Hepatic stellate cell (primary cell): ENCODE measurements around the gene UBR1.
"Not testable (repeated sequence)": the region's sequence is repeated elsewhere in the genome, so short reads cannot be mapped to it uniquely, and the experiment has no call there.

Source experiments
- DNase-seq: peaks from one replicate; pipeline ENCODE4 v3.0.0; 2011; ENCODE audit warnings: low spot score

The UBR1 gene

DNA sequence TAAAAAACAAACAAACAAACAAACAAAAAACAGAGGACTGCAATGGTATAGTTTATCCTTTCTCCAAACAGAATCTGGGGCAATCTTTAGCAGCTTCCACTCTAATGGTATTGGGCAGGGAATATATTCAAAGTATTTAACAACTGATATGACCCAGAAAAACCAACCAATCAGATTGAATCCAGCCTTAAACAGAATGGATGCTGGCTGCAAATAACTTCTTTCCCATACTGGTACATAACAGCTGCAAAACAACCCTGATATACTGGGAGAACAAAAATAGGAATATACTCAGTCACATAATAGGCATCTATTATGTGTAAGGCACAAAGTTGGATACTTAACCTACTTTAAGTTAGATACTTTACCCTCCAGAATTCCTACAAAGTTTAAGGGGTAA, 49.1 kb downstream of the UBR1 start:
- no peak for DNase-seq

DNA sequence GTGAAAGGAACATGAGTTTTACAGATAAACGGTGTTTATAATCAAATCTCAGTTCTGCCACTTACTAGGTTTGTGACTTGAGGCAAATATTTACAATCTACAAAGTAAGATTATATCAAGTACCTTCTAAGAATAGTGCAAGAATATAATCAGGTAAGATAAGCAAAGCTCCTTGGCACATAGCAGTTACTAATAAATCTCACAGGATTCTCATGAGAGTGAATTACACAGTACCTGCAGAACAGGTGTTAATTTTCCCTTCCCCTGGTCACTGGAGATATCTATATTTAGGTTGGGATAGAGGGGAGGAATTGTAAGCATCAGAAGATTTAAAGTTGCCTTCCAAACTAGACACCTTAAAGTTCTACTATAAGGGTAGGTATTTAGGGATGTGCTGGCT, 53.0 kb downstream of the UBR1 start:
- DNase-seq: no peak

GRCh38 chr15:43048935-43049334, 56.9 kb downstream of the UBR1 start:
- no peak for DNase-seq

- no peak for DNase-seq
These were observed 59.4 kb downstream of the UBR1 start for GRCh38 chr15:43046484-43046883.

DNA sequence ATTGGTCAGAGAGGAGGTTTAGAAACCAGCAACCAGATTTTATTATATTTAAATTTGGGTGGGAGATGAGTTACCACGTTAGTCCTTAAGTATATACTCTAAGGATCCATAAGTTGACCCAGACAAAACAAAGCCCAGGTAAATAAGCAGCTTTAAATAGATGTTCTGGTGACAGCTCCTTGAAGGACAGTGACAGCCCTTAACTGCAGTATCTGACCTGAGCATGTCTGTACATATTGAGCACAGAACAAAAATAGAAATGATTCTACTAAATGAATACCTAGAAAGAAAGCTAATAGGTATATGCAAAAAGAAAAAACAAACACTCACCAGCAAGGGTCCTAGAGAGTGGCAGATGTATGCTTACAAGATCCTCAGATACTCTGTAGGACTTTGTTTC, 63.0 kb downstream of the UBR1 start:
- no peak for DNase-seq

- not testable (repeated sequence) for DNase-seq
These were observed 64.8 kb downstream of the UBR1 start for GRCh38 chr15:43041085-43041484.

GRCh38 chr15:43035240-43035639, 70.6 kb downstream of the UBR1 start:
- not testable (repeated sequence) for DNase-seq

DNA sequence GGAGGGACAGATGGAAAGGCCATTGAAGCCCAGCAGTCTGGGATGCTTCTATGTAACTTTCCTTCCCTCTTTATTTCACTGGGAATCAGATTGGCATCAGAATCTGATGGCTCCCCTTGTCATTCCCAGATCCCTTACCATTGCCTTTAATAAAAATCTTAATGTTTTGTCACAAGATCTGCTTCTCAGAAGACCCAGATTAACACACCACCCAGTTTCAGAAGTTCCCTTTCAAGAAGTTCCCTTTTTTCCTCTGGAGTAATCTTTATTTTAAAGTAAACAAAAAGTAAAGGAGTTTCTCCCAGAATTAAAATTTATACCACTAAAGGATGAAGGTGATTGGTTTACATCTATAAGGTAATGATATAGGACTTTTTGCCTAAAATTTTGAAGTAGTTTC, 76.4 kb downstream of the UBR1 start:
- DNase-seq: no peak

DNA sequence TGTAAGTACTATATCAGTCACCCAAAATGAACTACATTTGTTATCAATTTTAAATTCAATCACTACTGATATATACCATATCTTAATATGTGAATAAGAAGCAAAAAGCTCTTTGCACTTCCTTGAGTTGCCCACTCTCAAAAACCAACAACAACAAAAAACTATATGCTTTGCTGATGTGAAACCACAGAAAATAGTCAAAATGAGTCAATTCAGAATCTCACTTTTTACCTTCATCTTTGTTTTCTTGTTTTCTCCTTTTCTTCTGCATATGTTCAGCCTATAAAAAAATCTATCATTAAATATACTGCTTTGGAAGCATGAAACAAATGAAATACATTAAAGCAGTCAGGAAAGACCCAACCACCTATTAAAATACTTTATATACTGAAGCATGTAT, 80.7 kb downstream of the UBR1 start:
- no peak for DNase-seq

DNA sequence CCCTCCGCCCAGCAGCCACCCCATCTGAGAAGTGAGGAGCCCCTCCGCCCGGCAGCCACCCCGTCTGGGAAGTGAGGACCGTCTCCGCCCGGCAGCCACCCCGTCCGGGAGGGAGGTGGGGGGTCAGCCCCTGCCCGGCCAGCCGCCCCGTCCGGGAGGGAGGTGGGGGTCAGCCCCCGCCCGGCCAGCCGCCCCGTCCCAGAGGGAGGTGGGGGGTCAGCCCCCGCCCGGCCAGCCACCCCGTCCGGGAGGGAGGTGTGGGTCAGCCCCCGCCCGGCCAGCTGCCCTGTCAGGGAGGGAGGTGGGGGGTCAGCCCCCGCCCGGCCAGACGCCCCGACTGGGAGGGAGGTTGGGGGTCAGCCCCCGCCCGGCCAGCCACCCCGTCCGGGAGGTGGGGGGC, 91.2 kb downstream of the UBR1 start:
- DNase-seq: not testable (repeated sequence)

DNA sequence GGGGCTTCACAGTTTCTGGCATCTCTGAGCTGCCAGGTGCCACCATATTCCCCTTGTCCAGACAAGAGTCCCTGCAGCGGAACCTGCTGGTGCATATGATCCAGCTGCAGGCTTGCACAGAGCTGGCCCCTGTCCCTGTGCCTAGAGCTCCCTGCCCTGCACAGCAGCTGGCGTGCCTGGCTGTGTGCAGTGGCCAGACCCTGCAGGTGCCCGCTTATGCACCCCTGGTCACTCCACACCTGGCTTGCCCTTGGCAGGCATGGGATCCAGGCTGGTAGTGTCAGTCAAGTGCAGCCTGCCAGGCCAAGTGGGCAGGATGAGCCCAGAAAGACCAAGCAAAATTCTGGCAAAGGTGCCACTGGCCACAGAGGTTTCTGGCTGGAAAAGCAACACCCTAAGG, 96.6 kb downstream of the UBR1 start:
- no peak for DNase-seq

DNA sequence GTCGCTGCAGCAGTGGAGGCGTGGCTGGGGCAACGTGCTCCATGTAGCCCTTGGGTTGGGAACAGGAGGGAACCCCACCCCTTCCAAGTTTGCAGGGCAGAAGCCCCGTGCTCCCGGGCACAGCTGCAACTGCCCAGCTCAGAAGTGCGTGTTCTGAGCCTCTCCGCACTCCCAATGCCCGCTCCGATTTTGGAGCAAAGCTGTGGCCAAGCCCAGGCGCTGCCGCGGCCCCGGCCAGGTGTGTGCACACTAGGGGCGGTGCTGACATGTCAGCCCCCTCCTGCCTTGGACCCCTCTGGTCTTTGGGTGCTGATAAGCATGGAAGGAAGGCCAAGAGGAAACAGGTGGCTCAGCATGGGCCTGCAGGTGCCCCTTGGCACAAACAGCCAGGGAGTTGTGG, 97.7 kb downstream of the UBR1 start:
- no peak for DNase-seq

DNA sequence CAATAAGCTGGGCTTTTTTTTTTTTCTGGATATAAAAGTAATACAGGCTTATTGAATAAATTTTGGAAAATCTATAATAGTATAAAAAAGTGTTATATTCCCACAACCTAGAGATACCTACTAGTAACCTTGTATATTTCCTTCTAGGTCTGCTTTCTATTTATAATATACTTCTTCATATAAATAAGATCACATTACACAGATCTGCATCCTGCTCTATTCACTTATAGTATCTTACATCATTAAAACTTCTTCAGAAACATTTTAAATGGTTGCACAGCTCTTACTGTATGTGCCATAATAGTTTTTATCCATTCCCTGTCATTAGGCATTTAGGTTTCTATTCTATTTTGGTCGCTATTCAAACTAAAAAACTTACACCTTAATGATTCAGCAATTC, 98.3 kb downstream of the UBR1 start:
- no peak for DNase-seq

GRCh38 chr15:43006991-43007390, 98.8 kb downstream of the UBR1 start:
- no peak for DNase-seq

GRCh38 chr15:43004886-43005595, 100.8 kb downstream of the UBR1 start:
- DNase-seq: not testable (repeated sequence)

DNA sequence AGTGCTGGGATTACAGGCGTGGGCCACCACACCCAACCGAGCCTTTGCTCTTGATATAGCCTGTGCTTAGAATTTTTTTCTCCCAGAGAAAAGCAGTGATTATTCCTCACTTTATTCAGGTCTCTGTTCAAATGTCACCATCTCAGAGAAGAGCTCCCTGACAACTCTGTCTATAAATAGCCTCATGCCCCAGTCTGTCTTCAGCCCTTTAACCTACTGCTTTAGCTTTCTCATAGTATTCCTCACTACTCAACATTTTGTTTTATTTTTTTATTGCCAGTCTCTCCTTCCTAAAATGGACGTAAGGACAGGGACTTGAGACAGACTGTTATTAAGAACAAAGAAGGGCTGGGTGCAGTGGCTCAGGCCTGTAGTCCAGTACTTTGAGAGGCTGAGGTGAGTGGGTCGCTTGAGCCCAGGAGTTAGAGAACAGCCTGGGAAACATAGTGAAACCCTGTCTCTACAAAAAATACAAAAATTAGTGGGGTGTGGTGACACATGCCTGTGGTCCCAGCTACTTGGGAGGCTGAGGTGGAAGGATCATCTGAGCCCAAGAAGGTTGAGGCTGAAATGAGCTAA, 106.5 kb downstream of the UBR1 start:
- DNase-seq: peak; percentile 20

DNA sequence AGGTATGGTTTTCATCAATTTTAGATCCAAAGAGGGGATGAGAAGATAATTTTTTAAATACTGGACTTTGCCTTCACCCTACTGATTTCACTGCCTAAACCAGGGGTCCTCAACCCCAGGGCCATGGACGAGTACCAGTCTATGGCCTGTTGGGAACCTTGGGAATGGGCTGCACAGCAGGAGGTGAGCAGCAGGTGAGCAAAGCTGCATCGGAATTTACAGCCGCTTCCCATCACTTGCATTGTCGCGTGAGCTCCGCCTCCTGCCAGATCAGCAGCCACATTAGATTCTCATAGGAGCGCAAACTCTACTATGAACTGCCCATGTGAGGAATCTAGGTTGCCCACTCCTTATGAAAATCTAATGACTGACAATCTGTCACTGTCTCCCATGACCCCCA, 109.0 kb downstream of the UBR1 start:
- no peak for DNase-seq

- peak; percentile 43 for DNase-seq
These were observed 111.3 kb downstream of the UBR1 start for GRCh38 chr15:42994546-42994945.

GRCh38 chr15:42992626-42993025, 113.2 kb downstream of the UBR1 start:
- no peak for DNase-seq

- no peak for DNase-seq
These were observed 119.0 kb downstream of the UBR1 start for GRCh38 chr15:42986693-42987342.

GRCh38 chr15:42984493-42985034, 121.3 kb downstream of the UBR1 start:
- no peak for DNase-seq

- DNase-seq: not testable (repeated sequence)
These were observed 126.7 kb downstream of the UBR1 start for GRCh38 chr15:42979113-42979512.

- no peak for DNase-seq
These were observed 131.5 kb downstream of the UBR1 start for GRCh38 chr15:42974202-42974862.
